ENCODE data around the gene KDM2B. TPM values are rescaled to one million over a fixed set of nuclear protein-coding genes. Genes with fewer than 3 reads are reported as not detected.

KDM2B gene
- total RNA-seq, 2 experiments from 2014 or later: 84.8 to 88.7 TPM

GRCh38 chr12:121512561-121512960 is 68.3 kb downstream of the KDM2B start:
- ATAC-seq (ENCODE audit: low read depth) (no peak), DNase-seq (no peak)
- Mint-ChIP-seq H3K4me1 (peaks cover 3% of the 10 kb centered on the region), H3K36me3 (peaks cover 12% of the 10 kb centered on the region), H3K27me3 (no peaks in the 10 kb centered on the region), H3K9me3 (no peaks in the 10 kb centered on the region), H3K27ac (no peak overlapping the region), H3K4me3 (no peak overlapping the region)
- POLR2A ChIA-PET: no interaction called here

DNA sequence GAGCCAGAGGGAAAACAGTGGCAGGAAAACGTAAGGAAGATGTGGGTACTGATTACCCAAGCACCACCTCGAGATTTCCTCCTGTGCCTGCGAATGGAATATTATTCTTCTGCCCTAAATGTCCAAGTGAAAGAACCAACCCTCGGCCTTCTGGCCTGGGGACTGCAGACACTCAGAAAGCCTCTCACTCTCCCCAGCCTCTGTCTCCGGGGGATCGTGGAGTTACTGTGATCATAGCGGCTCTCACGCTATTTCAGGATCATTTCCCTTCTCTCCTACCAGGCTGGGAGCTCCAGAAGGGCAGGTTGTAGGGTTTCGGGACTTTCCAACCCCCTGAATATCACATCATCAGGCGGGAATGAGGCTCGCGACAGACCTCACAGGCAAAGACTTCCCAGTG is 68.9 kb downstream of the KDM2B start:
- Mint-ChIP-seq H3K4me1 (peaks cover 5% of the 10 kb centered on the region), H3K36me3 (peaks cover 12% of the 10 kb centered on the region), H3K4me3 (no peak overlapping the region), H3K27ac (no peak overlapping the region), H3K9me3 (no peaks in the 10 kb centered on the region), H3K27me3 (no peaks in the 10 kb centered on the region)
- POLR2A ChIA-PET: no interaction called here
- ATAC-seq (ENCODE audit: low read depth) (no peak), DNase-seq (no peak)

- Mint-ChIP-seq H3K27ac (no peak overlapping the region), H3K27me3 (no peaks in the 10 kb centered on the region), H3K4me1 (peaks cover 5% of the 10 kb centered on the region), H3K36me3 (peaks cover 9% of the 10 kb centered on the region), H3K9me3 (no peaks in the 10 kb centered on the region), H3K4me3 (no peak overlapping the region)
- POLR2A ChIA-PET: no interaction called here
- DNase-seq: no peak
- ATAC-seq (ENCODE audit: low read depth): no peak
Measured at GRCh38 chr12:121509339-121509738, 71.5 kb downstream of the KDM2B start.

DNA sequence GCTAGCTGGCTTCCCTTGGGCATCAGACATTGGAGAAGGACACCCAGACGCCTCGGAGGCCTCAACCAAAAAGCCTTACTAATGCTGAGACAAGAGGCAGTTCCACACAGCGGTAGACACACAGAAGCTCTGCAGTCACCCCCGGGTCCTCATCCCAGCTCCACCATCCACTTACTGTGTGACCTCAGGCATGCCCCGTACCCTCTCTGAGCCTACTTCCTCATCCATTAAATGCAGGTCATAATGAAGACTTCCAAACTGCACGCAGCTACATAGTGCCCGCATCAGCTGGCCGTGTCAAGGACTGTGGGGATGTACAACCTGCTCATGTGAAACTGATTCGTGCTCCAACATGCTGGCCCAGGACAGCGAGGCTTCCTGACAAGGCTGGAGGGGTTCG is 72.3 kb downstream of the KDM2B start:
- Mint-ChIP-seq H3K9me3 (no peaks in the 10 kb centered on the region), H3K4me1 (peaks cover 2% of the 10 kb centered on the region), H3K4me3 (no peak overlapping the region), H3K27me3 (no peaks in the 10 kb centered on the region), H3K27ac (no peak overlapping the region), H3K36me3 (peaks cover 9% of the 10 kb centered on the region)
- ATAC-seq (ENCODE audit: low read depth) (no peak), DNase-seq (no peak)
- POLR2A ChIA-PET: no interaction called here

DNA sequence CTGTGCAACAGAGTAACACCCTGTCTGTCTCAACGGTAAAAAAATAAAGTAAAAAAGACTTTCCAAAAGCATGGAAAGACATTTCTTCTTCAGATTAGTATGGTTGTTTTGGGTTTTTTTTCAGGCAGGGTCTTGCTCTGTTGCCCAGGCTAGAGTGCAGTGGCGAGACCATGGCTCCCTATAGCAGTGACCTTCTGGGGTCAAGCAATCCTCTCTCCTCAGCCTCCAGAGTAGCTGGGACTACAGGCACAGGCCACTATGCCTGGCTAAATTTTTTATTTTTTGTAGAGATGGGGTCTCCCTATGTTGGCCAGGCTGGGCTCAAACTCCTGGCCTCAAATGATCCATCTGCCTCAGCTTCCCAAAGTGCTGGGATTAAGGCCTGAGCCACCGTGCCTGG is 72.8 kb downstream of the KDM2B start:
- ATAC-seq (ENCODE audit: low read depth) (no peak), DNase-seq (no peak)
- Mint-ChIP-seq H3K27ac (no peak overlapping the region), H3K4me1 (peaks cover 4% of the 10 kb centered on the region), H3K27me3 (no peaks in the 10 kb centered on the region), H3K4me3 (no peak overlapping the region), H3K36me3 (peaks cover 9% of the 10 kb centered on the region), H3K9me3 (no peaks in the 10 kb centered on the region)
- POLR2A ChIA-PET: no interaction called here

DNA sequence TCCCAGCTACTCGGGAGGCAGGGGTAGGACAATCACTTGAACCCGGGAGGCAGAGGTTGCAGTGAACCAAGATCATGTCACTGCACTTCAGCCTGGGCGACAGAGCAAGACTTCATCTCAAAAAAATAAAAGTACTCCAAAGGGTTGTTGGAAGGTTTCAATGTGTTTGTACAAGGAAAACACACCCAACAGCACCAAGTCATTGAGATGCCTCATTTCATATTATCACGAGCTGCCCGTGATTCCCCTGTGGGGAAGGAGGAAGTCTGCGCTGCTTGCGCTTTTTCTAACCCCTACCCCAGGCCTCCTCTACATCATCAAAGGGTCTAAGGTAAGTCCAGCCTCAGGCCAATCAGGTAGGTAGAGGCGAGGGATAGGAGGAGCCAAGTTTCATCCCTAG is 73.6 kb downstream of the KDM2B start:
- POLR2A ChIA-PET: no interaction called here
- Mint-ChIP-seq H3K36me3 (peaks cover 9% of the 10 kb centered on the region), H3K27ac (no peak overlapping the region), H3K27me3 (no peaks in the 10 kb centered on the region), H3K4me3 (no peak overlapping the region), H3K4me1 (peaks cover 4% of the 10 kb centered on the region), H3K9me3 (no peaks in the 10 kb centered on the region)
- DNase-seq: no peak
- no peak for ATAC-seq (ENCODE audit: low read depth)

- POLR2A ChIA-PET: no interaction called here
- no peak overlapping the region for H3K4me3 Mint-ChIP-seq
- H3K4me1 Mint-ChIP-seq: peaks cover 4% of the 10 kb centered on the region
- H3K36me3 Mint-ChIP-seq: peaks cover 9% of the 10 kb centered on the region
- H3K27ac Mint-ChIP-seq: no peak overlapping the region
- DNase-seq: no peak
- no peaks in the 10 kb centered on the region for H3K9me3 Mint-ChIP-seq
- H3K27me3 Mint-ChIP-seq: no peaks in the 10 kb centered on the region
- no peak for ATAC-seq (ENCODE audit: low read depth)
Measured at GRCh38 chr12:121505513-121505912, 75.3 kb downstream of the KDM2B start.

- POLR2A ChIA-PET: no interaction called here
- H3K27me3 Mint-ChIP-seq: no peaks in the 10 kb centered on the region
- no peak overlapping the region for H3K4me3 Mint-ChIP-seq
- H3K27ac Mint-ChIP-seq: no peak overlapping the region
- peaks cover 6% of the 10 kb centered on the region for H3K36me3 Mint-ChIP-seq
- DNase-seq (no peak), ATAC-seq (ENCODE audit: low read depth) (no peak)
- peaks cover 5% of the 10 kb centered on the region for H3K4me1 Mint-ChIP-seq
- no peaks in the 10 kb centered on the region for H3K9me3 Mint-ChIP-seq
Measured at GRCh38 chr12:121504505-121504904, 76.3 kb downstream of the KDM2B start.

GRCh38 chr12:121503395-121503794 is 77.4 kb downstream of the KDM2B start:
- H3K9me3 Mint-ChIP-seq: no peaks in the 10 kb centered on the region
- no peak for DNase-seq
- POLR2A ChIA-PET: interaction anchor here (1.6 kb wide), 1 partner anchor 169 kb away, joined by 3 read pairs; no protein-coding TSS in a partner anchor
- H3K4me1 Mint-ChIP-seq: peaks cover 5% of the 10 kb centered on the region
- H3K36me3 Mint-ChIP-seq: peaks cover 6% of the 10 kb centered on the region
- no peaks in the 10 kb centered on the region for H3K27me3 Mint-ChIP-seq
- no peak for ATAC-seq (ENCODE audit: low read depth)
- no peak overlapping the region for H3K4me3 Mint-ChIP-seq
- H3K27ac Mint-ChIP-seq: peak overlapping the region; percentile 15

DNA sequence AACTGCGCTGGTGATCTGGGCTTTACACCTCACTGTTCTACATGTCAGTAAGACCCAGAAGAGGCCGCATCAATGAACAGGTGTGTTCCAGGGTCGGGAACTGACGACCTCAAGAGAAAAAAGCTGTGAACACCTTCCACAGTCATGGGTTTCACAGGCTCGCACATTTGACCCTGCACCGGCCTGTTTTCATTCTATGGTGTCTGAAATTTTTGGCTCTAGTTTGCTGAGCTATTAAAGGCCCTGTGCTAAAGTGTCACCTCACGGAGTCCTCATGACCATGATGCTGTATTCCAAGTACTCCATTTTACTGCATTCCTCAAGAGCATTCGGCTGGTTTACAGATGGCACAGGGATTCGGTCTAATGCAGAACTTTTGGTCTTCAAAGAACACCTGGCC is 78.9 kb downstream of the KDM2B start:
- H3K36me3 Mint-ChIP-seq: peaks cover 8% of the 10 kb centered on the region
- H3K27me3 Mint-ChIP-seq: no peaks in the 10 kb centered on the region
- ATAC-seq (ENCODE audit: low read depth) (no peak), DNase-seq (no peak)
- H3K27ac Mint-ChIP-seq: no peak overlapping the region
- H3K9me3 Mint-ChIP-seq: no peaks in the 10 kb centered on the region
- POLR2A ChIA-PET: interaction anchor here (1.6 kb wide), 1 partner anchor 170 kb away, joined by 3 read pairs; no protein-coding TSS in a partner anchor
- no peak overlapping the region for H3K4me3 Mint-ChIP-seq
- H3K4me1 Mint-ChIP-seq: peaks cover 9% of the 10 kb centered on the region

- H3K4me3 Mint-ChIP-seq: no peak overlapping the region
- POLR2A ChIA-PET: interaction anchor here (1.6 kb wide), 1 partner anchor 28 kb away, joined by 5 read pairs; no protein-coding TSS in a partner anchor
- peak; percentile 82 for DNase-seq
- peaks cover 17% of the 10 kb centered on the region for H3K4me1 Mint-ChIP-seq
- H3K36me3 Mint-ChIP-seq: peaks cover 6% of the 10 kb centered on the region
- ATAC-seq (ENCODE audit: low read depth): peak; percentile 66
- H3K27me3 Mint-ChIP-seq: no peaks in the 10 kb centered on the region
- H3K27ac Mint-ChIP-seq: peak overlapping the region; percentile 9
- H3K9me3 Mint-ChIP-seq: no peaks in the 10 kb centered on the region
Measured at GRCh38 chr12:121499929-121500793, 80.7 kb downstream of the KDM2B start.

DNA sequence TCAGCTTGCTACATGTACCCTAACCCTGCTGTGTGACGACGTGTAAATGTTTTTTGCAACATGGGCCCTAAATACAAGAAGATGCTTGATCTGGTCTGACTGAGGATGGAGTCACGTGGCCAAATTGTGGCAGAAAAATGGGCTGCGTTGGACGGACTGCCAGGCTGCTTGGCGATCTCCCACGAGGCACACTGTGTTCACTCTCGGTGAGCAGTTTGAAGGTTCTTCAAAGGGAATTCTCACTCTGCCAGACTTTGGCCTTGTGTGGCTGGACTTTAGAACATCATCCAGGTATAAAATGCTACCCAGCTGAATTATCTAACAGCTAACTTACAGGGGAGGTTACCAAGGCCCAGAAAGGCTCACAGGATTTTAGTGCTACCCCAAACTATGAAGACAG is 85.1 kb downstream of the KDM2B start:
- POLR2A ChIA-PET: no interaction called here
- H3K27me3 Mint-ChIP-seq: no peaks in the 10 kb centered on the region
- H3K9me3 Mint-ChIP-seq: no peaks in the 10 kb centered on the region
- no peak overlapping the region for H3K4me3 Mint-ChIP-seq
- ATAC-seq (ENCODE audit: low read depth) (no peak), DNase-seq (no peak)
- H3K36me3 Mint-ChIP-seq: peaks cover 23% of the 10 kb centered on the region
- H3K27ac Mint-ChIP-seq: no peak overlapping the region
- peaks cover 23% of the 10 kb centered on the region for H3K4me1 Mint-ChIP-seq

- Mint-ChIP-seq H3K27me3 (no peaks in the 10 kb centered on the region), H3K4me3 (no peak overlapping the region), H3K9me3 (no peaks in the 10 kb centered on the region), H3K36me3 (peaks cover 23% of the 10 kb centered on the region), H3K27ac (no peak overlapping the region), H3K4me1 (peaks cover 26% of the 10 kb centered on the region)
- peak; percentile 62 for DNase-seq
- no peak for ATAC-seq (ENCODE audit: low read depth)
- POLR2A ChIA-PET: interaction anchor here (0.7 to 2.0 kb wide), 2 partner anchors 26 to 132 kb away, joined by 3 to 4 read pairs; partner anchors contain the start of gene ORAI1
Measured at GRCh38 chr12:121494093-121494787, 86.6 kb downstream of the KDM2B start.

Measured in activated naive CD8-positive, alpha-beta T cell treated with anti-CD3 and anti-CD28 coated beads, Interleukin-2, amount 10 ng/mL, durations not matched to agents 7 days and 5 days (primary cell).